Skeletal muscle tissue (tissue), 4 donors: Measurements from ENCODE around the gene MED27. TPM values are rescaled to one million over a fixed set of nuclear protein-coding genes. Genes with fewer than 3 reads are reported as not detected.

Experiments
- H3K27ac ChIP-seq: one replicate; pipeline ENCODE4 v1.7.0; 2013; ENCODE audit warnings: mild to moderate bottlenecking, low read depth, low read length, inconsistent platforms
- H3K27me3 ChIP-seq, 3 donors: one replicate each; pipeline ENCODE4 v1.7.0; 2013; ENCODE audit warnings: low read length in 3 of 3; ENCODE audit not compliant: control insufficient read depth in 3 of 3, insufficient read depth in 3 of 3
- H3K36me3 ChIP-seq, 3 donors: one replicate each; pipeline ENCODE4 v1.7.0; 2013; ENCODE audit warnings: low read length in 3 of 3; ENCODE audit not compliant: control insufficient read depth in 3 of 3, insufficient read depth in 3 of 3
- H3K4me1 ChIP-seq, 3 donors: one replicate each; pipeline ENCODE4 v1.7.0; 2013; ENCODE audit warnings: low read length in 3 of 3, mild to moderate bottlenecking in 3 of 3; ENCODE audit not compliant: control insufficient read depth in 3 of 3, insufficient read depth in 3 of 3
- H3K4me3 ChIP-seq, 3 donors: one replicate each; pipeline ENCODE4 v1.7.0; 2013; ENCODE audit warnings: low read length in 3 of 3
- H3K9ac ChIP-seq, 3 donors: one replicate each; pipeline ENCODE4 v1.7.0; 2013; ENCODE audit warnings: low read length in 3 of 3, mild to moderate bottlenecking in 3 of 3, moderate library complexity in 2 of 3, low read depth in 1 of 3
- H3K9me3 ChIP-seq, 3 donors: one replicate each; pipeline ENCODE4 v1.7.0; 2013; ENCODE audit warnings: low read length in 3 of 3; ENCODE audit not compliant: control insufficient read depth in 3 of 3
- total RNA-seq: library from RNA; depleted of rRNA; stranded (reverse); fragments of >200 nt; gene quantifications from one replicate; pipeline ENCODE4 v1.2.3, GENCODE V29; 2014
- donor health status: Osteomylitis.

The MED27 gene, protein sequence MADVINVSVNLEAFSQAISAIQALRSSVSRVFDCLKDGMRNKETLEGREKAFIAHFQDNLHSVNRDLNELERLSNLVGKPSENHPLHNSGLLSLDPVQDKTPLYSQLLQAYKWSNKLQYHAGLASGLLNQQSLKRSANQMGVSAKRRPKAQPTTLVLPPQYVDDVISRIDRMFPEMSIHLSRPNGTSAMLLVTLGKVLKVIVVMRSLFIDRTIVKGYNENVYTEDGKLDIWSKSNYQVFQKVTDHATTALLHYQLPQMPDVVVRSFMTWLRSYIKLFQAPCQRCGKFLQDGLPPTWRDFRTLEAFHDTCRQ
- total RNA-seq, result 6.3 TPM

DNA sequence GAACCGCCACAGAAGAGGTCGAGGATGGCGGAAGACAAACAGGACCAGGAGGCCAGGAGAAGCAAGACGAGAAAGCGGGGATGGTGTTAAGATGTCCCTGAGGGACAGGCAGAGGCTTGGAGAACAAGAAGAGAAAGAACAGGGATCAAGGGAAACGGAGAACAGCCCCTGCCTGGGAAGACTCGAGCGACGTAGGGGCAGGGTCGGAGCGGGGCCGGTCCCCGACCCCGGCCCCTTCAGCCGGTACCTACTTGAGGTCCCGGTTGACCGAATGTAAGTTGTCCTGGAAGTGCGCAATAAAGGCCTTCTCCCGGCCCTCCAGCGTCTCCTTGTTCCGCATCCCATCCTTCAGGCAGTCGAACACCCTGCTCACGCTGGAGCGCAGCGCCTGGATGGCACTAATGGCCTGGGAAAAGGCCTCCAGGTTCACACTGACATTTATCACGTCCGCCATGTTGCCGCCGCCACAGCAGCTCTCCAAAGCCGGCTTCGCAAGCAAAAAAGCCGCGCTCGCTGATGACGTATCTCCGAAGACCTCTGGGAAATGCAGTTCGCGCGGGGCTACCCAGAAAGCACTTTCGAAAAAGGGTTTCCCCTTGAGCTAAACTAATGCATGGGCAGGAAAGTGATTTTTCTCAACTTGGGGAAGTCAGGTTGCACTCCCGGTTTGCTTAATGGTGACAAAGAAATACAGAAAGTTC, at the start of gene MED27:
Gene MED27 (minus strand): TSS at position 477 of the 701 bp plus-strand sequence. CDS start 23 bp downstream, at position 454.
- no peaks in the 10 kb centered on the region for H3K27me3 ChIP-seq
- H3K36me3 ChIP-seq, result peaks cover 0 to 12% (median 6%) of the 10 kb centered on the region in 3 donors
- H3K27ac ChIP-seq, result peak within 1 kb of the TSS; percentile 59
- H3K4me1 ChIP-seq, result peaks cover 18 to 27% (median 19%) of the 10 kb centered on the region in 3 donors
- H3K9me3 ChIP-seq, result no peaks in the 10 kb centered on the region
- peak within 1 kb of the TSS; percentile 84 to 89 (median 87) for H3K9ac ChIP-seq
- peak within 1 kb of the TSS; percentile 91 to 97 (median 94) for H3K4me3 ChIP-seq

- H3K9me3 ChIP-seq, result no peaks in the 10 kb centered on the region
- H3K27me3 ChIP-seq, result peaks cover 54 to 67% (median 67%) of the 10 kb centered on the region in 3 donors
- no peaks in the 10 kb centered on the region for H3K4me1 ChIP-seq
- H3K4me3 ChIP-seq, result no peak overlapping the region
- no peaks in the 10 kb centered on the region for H3K36me3 ChIP-seq
- no peak overlapping the region for H3K27ac ChIP-seq
- H3K9ac ChIP-seq, result no peak overlapping the region
These were observed 48.3 kb upstream of the MED27 start for GRCh38 chr9:132127888-132128534.

- peaks cover 53 to 68% (median 57%) of the 10 kb centered on the region in 3 donors for H3K27me3 ChIP-seq
- no peaks in the 10 kb centered on the region for H3K4me1 ChIP-seq
- no peak overlapping the region for H3K9ac ChIP-seq
- H3K9me3 ChIP-seq, result no peaks in the 10 kb centered on the region
- no peak overlapping the region for H3K4me3 ChIP-seq
- H3K36me3 ChIP-seq, result no peaks in the 10 kb centered on the region
- no peak overlapping the region for H3K27ac ChIP-seq
These were observed 47.1 kb upstream of the MED27 start for GRCh38 chr9:132126680-132127236.

- no peaks in the 10 kb centered on the region for H3K9me3 ChIP-seq
- H3K27me3 ChIP-seq, result peaks cover 50 to 68% (median 50%) of the 10 kb centered on the region in 3 donors
These were observed 46.4 kb upstream of the MED27 start for GRCh38 chr9:132125944-132126679.

DNA sequence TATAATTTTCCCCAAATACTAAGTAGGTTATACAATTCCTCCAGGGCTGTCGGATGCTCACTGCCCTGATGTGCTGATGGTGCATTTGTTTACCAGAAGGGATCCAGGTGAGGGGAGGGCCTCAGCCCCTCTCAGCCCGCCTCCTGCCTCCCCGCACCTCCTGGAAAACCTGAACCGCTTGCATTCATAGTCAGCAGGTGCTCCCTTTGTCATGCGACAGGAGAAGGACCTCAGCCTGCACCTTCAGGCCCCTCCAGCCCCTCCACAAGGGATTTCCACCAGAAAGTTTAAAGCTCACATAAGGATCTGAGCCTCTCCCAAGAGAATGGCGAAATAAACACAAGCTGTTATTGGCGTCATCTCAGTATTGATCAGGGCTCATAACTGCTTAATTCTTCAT, 45.7 kb upstream of the MED27 start:
- Histone ChIP-seq H3K9me3 (no peaks in the 10 kb centered on the region), H3K9ac (no peak overlapping the region), H3K27me3 (peaks cover 43 to 60% (median 44%) of the 10 kb centered on the region in 3 donors), H3K27ac (no peak overlapping the region), H3K36me3 (no peaks in the 10 kb centered on the region), H3K4me3 (no peak overlapping the region), H3K4me1 (no peaks in the 10 kb centered on the region)

More at GRCh38 chr9:132125944-132126679, 46.4 kb upstream of the MED27 start:
- Histone ChIP-seq H3K4me1 (no peaks in the 10 kb centered on the region), H3K9ac (no peak overlapping the region), H3K27ac (no peak overlapping the region), H3K4me3 (no peak overlapping the region), H3K36me3 (no peaks in the 10 kb centered on the region)

GRCh38 chr9:132124800-132125199, 45.1 kb upstream of the MED27 start:
- Histone ChIP-seq H3K9ac (no peak overlapping the region), H3K27ac (no peak overlapping the region), H3K4me3 (no peak overlapping the region), H3K36me3 (no peaks in the 10 kb centered on the region), H3K27me3 (peaks cover 39 to 59% (median 45%) of the 10 kb centered on the region in 3 donors), H3K9me3 (no peaks in the 10 kb centered on the region), H3K4me1 (no peaks in the 10 kb centered on the region)

DNA sequence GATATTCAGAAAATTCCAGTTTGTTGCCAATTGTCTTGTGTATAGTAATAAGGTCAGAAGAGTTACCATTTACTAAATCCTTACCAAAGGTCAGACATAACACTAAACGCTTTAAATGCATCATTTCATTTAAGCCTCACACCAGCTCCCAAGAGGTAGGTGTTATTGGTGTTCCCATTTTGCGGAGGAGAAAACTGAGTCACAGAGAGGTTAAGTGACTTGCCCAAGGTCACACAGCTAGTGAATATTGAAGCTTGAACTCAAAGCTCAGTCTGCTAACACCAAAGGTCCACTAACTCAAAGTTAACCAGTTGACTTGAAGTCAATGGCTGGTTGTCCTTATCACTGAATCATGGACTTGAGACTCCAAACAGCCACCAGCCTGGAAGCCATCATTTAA, 41.4 kb upstream of the MED27 start:
- H3K9me3 ChIP-seq, result no peaks in the 10 kb centered on the region
- H3K9ac ChIP-seq, result no peak overlapping the region
- no peaks in the 10 kb centered on the region for H3K4me1 ChIP-seq
- H3K4me3 ChIP-seq, result no peak overlapping the region
- no peak overlapping the region for H3K27ac ChIP-seq
- peaks cover 30 to 35% (median 32%) of the 10 kb centered on the region in 3 donors for H3K27me3 ChIP-seq
- H3K36me3 ChIP-seq, result no peaks in the 10 kb centered on the region

GRCh38 chr9:132117694-132118093, 38.0 kb upstream of the MED27 start:
- no peak overlapping the region for H3K27ac ChIP-seq
- no peak overlapping the region for H3K9ac ChIP-seq
- peaks cover 13 to 15% (median 15%) of the 10 kb centered on the region in 3 donors for H3K27me3 ChIP-seq
- H3K4me3 ChIP-seq, result no peak overlapping the region
- H3K4me1 ChIP-seq, result no peaks in the 10 kb centered on the region
- no peaks in the 10 kb centered on the region for H3K36me3 ChIP-seq
- H3K9me3 ChIP-seq, result no peaks in the 10 kb centered on the region

DNA sequence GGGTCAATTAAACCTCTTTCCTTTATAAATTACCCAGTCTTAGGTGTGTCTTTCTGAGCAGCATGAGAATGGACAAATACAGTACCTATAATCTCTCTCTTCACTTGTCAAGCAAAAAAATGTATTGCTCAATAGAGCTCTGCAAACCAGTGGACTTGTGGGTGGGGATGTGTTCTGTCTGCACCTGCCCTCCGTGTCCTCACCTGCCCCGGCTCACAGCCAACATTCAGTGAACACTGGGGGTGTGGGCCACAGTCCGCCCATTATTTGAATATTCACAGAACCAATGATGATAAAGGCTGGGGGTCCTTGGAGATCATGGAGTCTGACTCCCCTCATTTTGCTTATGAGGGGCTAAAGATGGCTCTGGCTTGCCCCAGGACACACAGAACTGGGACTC, 36.9 kb upstream of the MED27 start:
- no peak overlapping the region for H3K27ac ChIP-seq
- H3K9ac ChIP-seq, result no peak overlapping the region
- H3K9me3 ChIP-seq, result no peaks in the 10 kb centered on the region
- no peaks in the 10 kb centered on the region for H3K4me1 ChIP-seq
- H3K27me3 ChIP-seq, result peaks cover 6 to 15% (median 11%) of the 10 kb centered on the region in 3 donors
- no peak overlapping the region for H3K4me3 ChIP-seq
- no peaks in the 10 kb centered on the region for H3K36me3 ChIP-seq
